MCF 10A (cell line): Measurements from ENCODE around the gene IGFBP3. TPM values are rescaled to one million over a fixed set of nuclear protein-coding genes. Genes with fewer than 3 reads are reported as not detected.
A peak's percentile ranks its signal among the peaks of the same experiment; 100 is the strongest.

Experiments
- BruUV-seq: library from RNA; stranded (reverse); fragments of 400-500 nt; replicated peaks from 2 replicates; lab custom pipeline; 2021; lab: Mats Ljungman, UMichigan
- CTCF ChIA-PET: fragments of 300-600 bp; sonication (Branson Sonifier 250); formaldehyde crosslinking; extraction: SDS; loops from one replicate; lab custom pipeline; 2021; ENCODE audit warnings: antibody characterized with exemption, inconsistent platforms; lab: Yijun Ruan, JAX
- POLR2A ChIA-PET: fragments of 300-600, 350-650 bp; sonication (Branson Sonifier 250); formaldehyde crosslinking; extraction: SDS; loops from one replicate; lab custom pipeline; 2020; ENCODE audit warnings: antibody characterized with exemption, inconsistent platforms; lab: Yijun Ruan, JAX
- DNase-seq: peaks from one replicate; pipeline ENCODE4 v3.0.0-alpha.2; 2018; ENCODE audit not compliant: unreplicated experiment
- H3K27ac Mint-ChIP-seq: one replicate; pipeline ENCODE4 v1.8.0; 2022; ENCODE audit warnings: mild to moderate bottlenecking, low read depth, mixed read lengths; ENCODE audit not compliant: unreplicated experiment
- H3K27me3 Mint-ChIP-seq: one replicate; pipeline ENCODE4 v1.8.0; 2022; ENCODE audit warnings: mixed read lengths; ENCODE audit not compliant: insufficient read depth, unreplicated experiment
- H3K36me3 Mint-ChIP-seq: one replicate; pipeline ENCODE4 v1.8.0; 2022; ENCODE audit warnings: mild to moderate bottlenecking, moderate library complexity, mixed read lengths; ENCODE audit not compliant: insufficient read depth, unreplicated experiment
- H3K4me1 Mint-ChIP-seq: one replicate; pipeline ENCODE4 v1.8.0; 2022; ENCODE audit warnings: mixed read lengths; ENCODE audit not compliant: insufficient read depth, unreplicated experiment
- H3K4me3 Mint-ChIP-seq: one replicate; pipeline ENCODE4 v1.8.0; 2022; ENCODE audit warnings: mild to moderate bottlenecking, moderate library complexity, mixed read lengths; ENCODE audit not compliant: unreplicated experiment
- H3K9me3 Mint-ChIP-seq: one replicate; pipeline ENCODE4 v1.8.0; 2022; ENCODE audit warnings: mixed read lengths; ENCODE audit not compliant: unreplicated experiment
- intact Hi-C: fragments of 100-400 bp; cut with micrococcal nuclease; formaldehyde crosslinking; loops from 2 replicates; pipeline ENCODE4 v1.14.1; 2022
- total RNA-seq: library from RNA; stranded (reverse); gene quantifications from 2 replicates; pipeline ENCODE4 v1.2.3, GENCODE V29; 2022
- TF ChIP-seq, protein P1 (sequence below): fragments of 200-600 bp; IDR thresholded peaks from one replicate; pipeline ENCODE4 v1.8.0; 2022; ENCODE audit warnings: antibody characterized with exemption, mild to moderate bottlenecking; ENCODE audit not compliant: unreplicated experiment

Gene IGFBP3
- total RNA-seq, 1 experiment from 2014 or later, result 42.9 TPM

DNA sequence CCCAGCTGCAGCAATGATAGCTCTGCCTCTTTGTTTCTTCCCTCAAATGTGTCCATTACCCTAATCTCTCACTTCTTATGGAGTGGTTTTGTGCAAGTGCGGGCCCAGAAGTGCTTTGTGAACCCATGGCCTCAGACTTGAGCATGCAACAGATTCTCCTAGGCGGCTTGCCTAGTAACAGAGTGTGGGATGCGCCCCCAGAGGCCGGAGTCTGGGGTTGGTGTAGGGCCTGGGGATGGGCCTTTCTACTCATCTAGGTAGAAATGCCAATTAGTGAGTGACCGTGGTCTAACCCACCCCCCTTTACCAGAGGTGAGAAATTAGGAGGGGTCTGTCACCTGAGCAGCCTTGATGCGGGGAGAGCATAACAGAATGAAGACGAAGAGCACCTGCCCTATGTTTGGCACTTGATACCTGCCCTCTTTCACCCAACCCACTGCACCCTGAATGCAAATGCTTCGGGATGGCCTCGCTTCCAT, 39.8 kb downstream of the IGFBP3 start:
- Mint-ChIP-seq H3K4me3 (no peak overlapping the region), H3K9me3 (peaks cover 10% of the 10 kb centered on the region), H3K4me1 (peaks cover 48% of the 10 kb centered on the region), H3K36me3 (no peaks in the 10 kb centered on the region), H3K27ac (peak overlapping the region; percentile 94), H3K27me3 (no peaks in the 10 kb centered on the region)
- no TSS peak for BruUV-seq
- TF ChIP-seq, protein P1, sequence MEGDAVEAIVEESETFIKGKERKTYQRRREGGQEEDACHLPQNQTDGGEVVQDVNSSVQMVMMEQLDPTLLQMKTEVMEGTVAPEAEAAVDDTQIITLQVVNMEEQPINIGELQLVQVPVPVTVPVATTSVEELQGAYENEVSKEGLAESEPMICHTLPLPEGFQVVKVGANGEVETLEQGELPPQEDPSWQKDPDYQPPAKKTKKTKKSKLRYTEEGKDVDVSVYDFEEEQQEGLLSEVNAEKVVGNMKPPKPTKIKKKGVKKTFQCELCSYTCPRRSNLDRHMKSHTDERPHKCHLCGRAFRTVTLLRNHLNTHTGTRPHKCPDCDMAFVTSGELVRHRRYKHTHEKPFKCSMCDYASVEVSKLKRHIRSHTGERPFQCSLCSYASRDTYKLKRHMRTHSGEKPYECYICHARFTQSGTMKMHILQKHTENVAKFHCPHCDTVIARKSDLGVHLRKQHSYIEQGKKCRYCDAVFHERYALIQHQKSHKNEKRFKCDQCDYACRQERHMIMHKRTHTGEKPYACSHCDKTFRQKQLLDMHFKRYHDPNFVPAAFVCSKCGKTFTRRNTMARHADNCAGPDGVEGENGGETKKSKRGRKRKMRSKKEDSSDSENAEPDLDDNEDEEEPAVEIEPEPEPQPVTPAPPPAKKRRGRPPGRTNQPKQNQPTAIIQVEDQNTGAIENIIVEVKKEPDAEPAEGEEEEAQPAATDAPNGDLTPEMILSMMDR, result no peak
- ChIA-PET POLR2A (interaction anchor here (1.0 kb wide), 1 partner anchor 9 kb away, joined by 3 read pairs; no protein-coding TSS in a partner anchor), CTCF (interaction anchor here (0.6 to 2.0 kb wide), 2 partner anchors 9 to 1313 kb away, joined by 3 to 10 read pairs; no protein-coding TSS in a partner anchor)
- DNase-seq, result no peak
- intact Hi-C loops, result no loop called here

DNA sequence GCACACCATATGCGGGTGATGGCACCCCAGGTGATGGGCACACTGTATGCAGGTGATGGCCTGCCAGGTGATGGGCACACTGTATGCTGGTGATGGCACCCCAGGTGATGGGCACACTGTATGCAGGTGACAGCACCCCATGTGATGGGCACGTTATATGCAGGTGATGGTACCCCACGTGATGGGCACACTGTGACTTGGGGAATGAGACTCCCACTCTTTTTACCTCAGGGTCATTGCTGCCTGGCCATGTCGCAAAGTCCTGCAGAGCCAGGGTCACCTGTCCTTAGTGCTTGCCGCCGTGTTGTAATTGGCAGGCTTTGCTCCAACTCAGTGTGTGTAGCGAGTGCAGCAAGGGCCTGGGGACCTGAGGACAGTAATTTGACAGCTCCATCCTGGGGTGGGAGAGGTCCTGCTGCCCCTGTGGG, 40.6 kb downstream of the IGFBP3 start:
- H3K27ac Mint-ChIP-seq, result peak overlapping the region; percentile 94
- no peak for DNase-seq
- no peak overlapping the region for H3K4me3 Mint-ChIP-seq
- peaks cover 41% of the 10 kb centered on the region for H3K4me1 Mint-ChIP-seq
- intact Hi-C loops, result no loop called here
- H3K9me3 Mint-ChIP-seq, result peaks cover 10% of the 10 kb centered on the region
- H3K36me3 Mint-ChIP-seq, result no peaks in the 10 kb centered on the region
- ChIA-PET POLR2A (no interaction called here), CTCF (no interaction called here)
- BruUV-seq, result no TSS peak
- no peaks in the 10 kb centered on the region for H3K27me3 Mint-ChIP-seq
- TF ChIP-seq, protein P1, result no peak

DNA sequence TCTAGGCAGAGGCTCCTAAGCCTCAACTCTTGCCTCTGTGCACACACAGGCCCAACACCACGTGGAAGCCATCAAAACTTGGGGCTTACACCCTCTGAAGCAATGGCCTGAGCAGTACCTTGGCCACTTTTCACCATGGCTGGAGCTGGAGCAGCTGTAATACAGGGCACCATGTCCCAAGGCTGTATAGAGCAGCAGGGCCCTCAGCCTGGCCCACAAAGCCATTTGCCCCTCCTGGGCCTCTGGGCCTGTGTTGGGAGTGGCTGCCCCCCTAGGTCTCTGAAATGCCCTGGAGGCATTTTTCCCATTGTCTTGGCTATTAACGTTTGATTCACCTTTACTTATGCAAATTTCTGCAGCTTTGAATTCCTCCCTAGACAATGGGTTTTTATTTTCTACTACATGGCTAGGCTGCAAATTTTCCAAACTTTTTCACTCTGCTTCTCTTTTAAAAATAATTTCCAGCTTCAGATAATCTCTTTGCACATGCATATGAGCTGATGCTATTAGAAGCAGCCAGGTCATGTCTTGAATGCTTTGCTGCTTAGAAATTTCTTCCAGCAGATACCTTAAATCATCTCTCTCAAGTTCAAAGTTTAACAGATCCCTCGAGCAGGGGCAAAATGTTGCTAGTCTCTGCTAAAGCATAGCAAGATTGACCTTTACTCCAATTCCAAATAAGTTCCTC, 42.5 kb downstream of the IGFBP3 start:
- Mint-ChIP-seq H3K4me1 (peaks cover 29% of the 10 kb centered on the region), H3K4me3 (no peak overlapping the region), H3K36me3 (no peaks in the 10 kb centered on the region), H3K27ac (no peak overlapping the region), H3K27me3 (no peaks in the 10 kb centered on the region), H3K9me3 (peaks cover 10% of the 10 kb centered on the region)
- BruUV-seq, result no TSS peak
- TF ChIP-seq, protein P1, result no peak
- intact Hi-C loops, result no loop called here
- ChIA-PET CTCF (no interaction called here), POLR2A (no interaction called here)
- DNase-seq, result no peak

DNA sequence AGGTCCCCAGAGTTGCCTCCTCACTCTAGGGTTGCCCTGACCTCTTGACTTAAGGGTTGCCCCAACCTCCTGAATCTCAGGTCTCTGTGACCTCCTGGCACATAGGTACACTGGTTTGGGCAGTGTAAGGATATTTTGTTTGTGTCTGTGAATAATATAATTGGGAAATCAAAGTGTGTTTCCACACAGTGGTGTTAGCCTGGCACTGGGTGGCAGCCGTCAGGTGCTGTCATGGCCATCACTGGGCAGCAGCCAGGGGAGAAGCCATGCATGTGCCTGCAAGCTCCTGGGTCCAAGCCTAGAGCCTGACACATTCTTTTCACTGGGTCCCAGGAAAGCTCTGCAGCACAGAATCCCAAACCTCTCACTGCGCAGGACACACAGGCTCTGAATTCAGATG, 44.6 kb downstream of the IGFBP3 start:
- BruUV-seq, result no TSS peak
- Mint-ChIP-seq H3K27me3 (no peaks in the 10 kb centered on the region), H3K9me3 (peaks cover 10% of the 10 kb centered on the region), H3K27ac (no peak overlapping the region), H3K4me3 (no peak overlapping the region), H3K4me1 (peaks cover 12% of the 10 kb centered on the region), H3K36me3 (no peaks in the 10 kb centered on the region)
- TF ChIP-seq, protein P1, result no peak
- ChIA-PET POLR2A (no interaction called here), CTCF (no interaction called here)
- DNase-seq, result no peak
- intact Hi-C loops, result no loop called here
